ENCODE data around the gene PDE4B.

GRCh38 chr1:65773391-65774123 is 19.1 kb upstream of the PDE4B start:
- TF ChIP-seq CTCF (IDR thresholded peaks at IDR 0.05) (no peak), POLR2A (IDR thresholded peaks at IDR 0.05) (no peak)
